GM23338 (cell line): ENCODE measurements around the gene ALPL. TPM values are rescaled to one million over a fixed set of nuclear protein-coding genes. Genes with fewer than 3 reads are reported as not detected.
A peak's percentile ranks its signal among the peaks of the same experiment; 100 is the strongest.

ENCODE experiments used
- ATAC-seq: fragments of 200-7000 bp; cut with Tn5 transposase; 3 replicates; pipeline ENCODE4 v1.9.1; 2020
- DNase-seq: peaks from one replicate; pipeline ENCODE4 v3.0.0-alpha.2; 2015; ENCODE audit warnings: low spot score
- H2AFZ ChIP-seq: fragments of 200-600 bp; sonication (generic); 2 replicates; pipeline ENCODE4 v1.8.0; 2016; ENCODE audit warnings: antibody characterized with exemption, mild to moderate bottlenecking, moderate library complexity
- H3F3A ChIP-seq: fragments of 200-600 bp; sonication (generic); replicated peaks from 2 replicates; pipeline ENCODE4 v1.8.0; 2017; ENCODE audit warnings: antibody characterized with exemption, mixed run types, low read depth
- H3K27ac ChIP-seq: fragments of 200-600 bp; sonication (generic); 2 replicates; pipeline ENCODE4 v1.6.1; 2016; ENCODE audit warnings: low read depth
- H3K27me3 ChIP-seq: fragments of 200-600 bp; sonication (generic); 2 replicates; pipeline ENCODE4 v1.8.0; 2016; ENCODE audit warnings: mild to moderate bottlenecking, mixed run types, moderate library complexity; ENCODE audit not compliant: insufficient read depth
- H3K36me3 ChIP-seq: fragments of 200-600 bp; sonication (generic); 2 replicates; pipeline ENCODE4 v1.8.0; 2016; ENCODE audit warnings: mild to moderate bottlenecking; ENCODE audit not compliant: insufficient read depth
- H3K4me1 ChIP-seq: fragments of 200-600 bp; sonication (generic); 2 replicates; pipeline ENCODE4 v1.8.0; 2016; ENCODE audit warnings: mild to moderate bottlenecking, moderate library complexity; ENCODE audit not compliant: insufficient read depth
- H3K4me2 ChIP-seq: fragments of 200-600 bp; sonication (generic); 2 replicates; pipeline ENCODE4 v1.7.1; 2017; ENCODE audit warnings: mixed run types
- H3K4me3 ChIP-seq: fragments of 200-600 bp; sonication (generic); 2 replicates; pipeline ENCODE4 v1.6.1; 2016; ENCODE audit warnings: mixed run types
- H3K79me2 ChIP-seq: fragments of 200-600 bp; sonication (generic); replicated peaks from 2 replicates; pipeline ENCODE4 v1.8.0; 2017; ENCODE audit warnings: mild to moderate bottlenecking; ENCODE audit not compliant: insufficient read depth
- H3K9me2 ChIP-seq: fragments of 200-600 bp; sonication (generic); 2 replicates; pipeline ENCODE4 v1.8.0; 2017; ENCODE audit not compliant: insufficient read depth
- H4K20me1 ChIP-seq: fragments of 200-600 bp; sonication (generic); replicated peaks from 2 replicates; pipeline ENCODE4 v1.8.0; 2017; ENCODE audit warnings: mild to moderate bottlenecking; ENCODE audit not compliant: insufficient read depth
- H3K27ac Mint-ChIP-seq: 2 replicates; pipeline ENCODE4 v1.8.0; 2020; ENCODE audit warnings: inconsistent platforms, mild to moderate bottlenecking, moderate library complexity, mixed read lengths
- H3K27me3 Mint-ChIP-seq: 3 replicates; pipeline ENCODE4 v1.8.0; 2022; ENCODE audit warnings: low read depth, mild to moderate bottlenecking, moderate library complexity, mixed read lengths, inconsistent platforms; ENCODE audit not compliant: insufficient read depth, poor library complexity
- H3K36me3 Mint-ChIP-seq: 3 replicates; pipeline ENCODE4 v1.8.0; 2021; ENCODE audit warnings: low read depth, mild to moderate bottlenecking, inconsistent platforms, moderate library complexity, mixed read lengths
- H3K4me1 Mint-ChIP-seq: 3 replicates; pipeline ENCODE4 v1.8.0; 2020; ENCODE audit warnings: mild to moderate bottlenecking, inconsistent platforms, mixed read lengths
- H3K4me3 Mint-ChIP-seq: 3 replicates; pipeline ENCODE4 v1.8.0; 2021; ENCODE audit warnings: moderate library complexity, mild to moderate bottlenecking, inconsistent platforms, mixed read lengths
- H3K9me3 Mint-ChIP-seq: 3 replicates; pipeline ENCODE4 v1.8.0; 2020; ENCODE audit warnings: moderate library complexity, mild to moderate bottlenecking, inconsistent platforms, mixed read lengths
- EZH2 ChIP-seq: fragments of 200-600 bp; sonication (generic); IDR thresholded peaks from one replicate; pipeline ENCODE4 v1.8.0; 2017; ENCODE audit warnings: antibody characterized with exemption, mild to moderate bottlenecking, low read depth; ENCODE audit not compliant: unreplicated experiment
- EZH2phosphoT487 ChIP-seq: fragments of 200-600 bp; sonication (generic); IDR thresholded peaks from one replicate; pipeline ENCODE4 v1.8.1; 2018; ENCODE audit warnings: antibody characterized with exemption; ENCODE audit not compliant: unreplicated experiment
- JUNB ChIP-seq: IDR thresholded peaks from one replicate; pipeline ENCODE4 v1.6.1; 2016; ENCODE audit warnings: antibody characterized with exemption; ENCODE audit not compliant: unreplicated experiment
- NANOG ChIP-seq: IDR thresholded peaks from 2 replicates; pipeline ENCODE4 v1.6.1; 2016; ENCODE audit warnings: antibody characterized with exemption, borderline replicate concordance
- POLR2AphosphoS5 ChIP-seq: IDR thresholded peaks from 2 replicates; pipeline ENCODE4 v1.6.1; 2016; ENCODE audit warnings: antibody characterized with exemption, low read depth
- ZNF114 ChIP-seq: fragments of 250-450 bp; sonication (Bioruptor Pico); IDR thresholded peaks from 2 replicates; pipeline ENCODE4 v1.5.0; 2020; ENCODE audit warnings: mild to moderate bottlenecking, moderate library complexity
- ZNF331 ChIP-seq: fragments of 250-450 bp; sonication (Bioruptor Pico); IDR thresholded peaks from 2 replicates; pipeline ENCODE4 v1.5.0; 2020; ENCODE audit warnings: low read depth, mild to moderate bottlenecking, moderate library complexity
- polyA plus RNA-seq: library from polyadenylated mRNA; unstranded; fragments of >200 nt; fragmentation: Nextera tagmentation; extraction: Ambion mirVana; gene quantifications from 2 replicates; pipeline ENCODE4 v1.2.1, GENCODE V29; 2016
- total RNA-seq: library from RNA; depleted of rRNA; stranded (reverse); fragments of >200 nt; shearing (Covaris generic); gene quantifications from 2 replicates; pipeline ENCODE4 v1.2.3, GENCODE V29; 2014
- TF ChIP-seq, protein P1 (sequence below): IDR thresholded peaks from one replicate; pipeline ENCODE4 v1.6.1; 2018; ENCODE audit warnings: antibody characterized with exemption; ENCODE audit not compliant: unreplicated experiment
- TF ChIP-seq, protein P2 (sequence below): fragments of 250-450 bp; sonication (Bioruptor Pico); IDR thresholded peaks from 2 replicates; pipeline ENCODE4 v1.5.0; 2020; ENCODE audit warnings: mild to moderate bottlenecking, moderate library complexity
- TF ChIP-seq, protein P3 (sequence below), 2 experiments: fragments of 200-600 bp in 1 of 2; sonication (generic) in 1 of 2; conservative IDR thresholded peaks; 2 replicates each; pipeline versions ENCODE4 v1.5.1 to v1.6.1; 2016 to 2017; ENCODE audit warnings: antibody characterized with exemption in 2 of 2, low read depth in 2 of 2, mild to moderate bottlenecking in 2 of 2, moderate library complexity in 1 of 2
- TF ChIP-seq, protein P4 (sequence below): IDR thresholded peaks from 2 replicates; pipeline ENCODE4 v1.6.1; 2016; ENCODE audit warnings: antibody characterized with exemption

ALPL gene
- total and polyA plus RNA-seq, 2 experiments from 2014 or later, result 116 to 187 TPM

DNA sequence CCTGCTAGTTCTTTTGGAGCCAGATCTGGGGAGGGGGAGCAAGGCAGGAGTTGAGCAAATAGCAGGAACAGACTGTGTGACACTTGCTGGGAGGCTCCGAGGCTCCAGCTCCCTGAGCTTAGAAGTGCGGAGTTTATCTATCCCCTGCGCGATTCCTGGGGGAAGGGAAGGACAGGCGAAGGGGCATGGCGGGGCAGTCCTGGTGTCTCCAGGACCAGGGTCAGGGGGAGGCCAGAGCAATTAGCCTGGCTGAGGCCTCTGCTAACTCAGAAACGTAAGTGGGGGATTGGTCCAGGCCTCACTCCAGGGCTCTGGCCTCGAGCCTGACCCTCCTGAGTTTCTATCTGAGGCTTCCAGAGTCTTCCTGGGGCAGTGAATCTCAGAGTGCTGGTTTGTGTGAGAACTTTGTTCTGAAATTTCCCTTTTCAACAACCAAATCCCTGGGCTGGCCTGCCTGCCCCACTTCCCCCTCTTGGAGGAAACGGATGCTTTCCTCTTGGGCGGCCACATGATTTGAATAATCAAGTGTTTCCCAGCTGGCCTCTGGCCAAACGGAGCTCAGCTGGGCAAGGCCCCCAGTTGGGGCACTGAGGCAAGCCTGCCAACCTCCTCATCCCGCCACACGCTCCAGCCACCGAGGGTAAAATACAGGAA, 15.6 kb downstream of the ALPL start:
- Histone ChIP-seq H3K4me1 (peaks cover 15% of the 10 kb centered on the region), H2AFZ (no peak overlapping the region), H3K27me3 (no peaks in the 10 kb centered on the region), H3K4me2 (no peak overlapping the region), H3K79me2 (peaks cover 84% of the 10 kb centered on the region), H3K9me2 (no peaks in the 10 kb centered on the region), H3K4me3 (no peak overlapping the region), H3K27ac (no peak overlapping the region), H3K36me3 (no peaks in the 10 kb centered on the region), H3F3A (no peaks in the 10 kb centered on the region), H4K20me1 (peaks cover 8% of the 10 kb centered on the region)
- ATAC-seq (no peak), DNase-seq (no peak)
- H3K27ac Mint-ChIP-seq, result 0 out of 2 replicates have a peak overlapping the region, but pooled peaks have one; percentile 51
- H3K27me3 Mint-ChIP-seq, result peaks cover 5% of the 10 kb centered on the region
- peaks cover 28% of the 10 kb centered on the region for H3K4me1 Mint-ChIP-seq
- no peaks in the 10 kb centered on the region for H3K36me3 Mint-ChIP-seq
- no peaks in the 10 kb centered on the region for H3K9me3 Mint-ChIP-seq
- TF ChIP-seq, protein P1, sequence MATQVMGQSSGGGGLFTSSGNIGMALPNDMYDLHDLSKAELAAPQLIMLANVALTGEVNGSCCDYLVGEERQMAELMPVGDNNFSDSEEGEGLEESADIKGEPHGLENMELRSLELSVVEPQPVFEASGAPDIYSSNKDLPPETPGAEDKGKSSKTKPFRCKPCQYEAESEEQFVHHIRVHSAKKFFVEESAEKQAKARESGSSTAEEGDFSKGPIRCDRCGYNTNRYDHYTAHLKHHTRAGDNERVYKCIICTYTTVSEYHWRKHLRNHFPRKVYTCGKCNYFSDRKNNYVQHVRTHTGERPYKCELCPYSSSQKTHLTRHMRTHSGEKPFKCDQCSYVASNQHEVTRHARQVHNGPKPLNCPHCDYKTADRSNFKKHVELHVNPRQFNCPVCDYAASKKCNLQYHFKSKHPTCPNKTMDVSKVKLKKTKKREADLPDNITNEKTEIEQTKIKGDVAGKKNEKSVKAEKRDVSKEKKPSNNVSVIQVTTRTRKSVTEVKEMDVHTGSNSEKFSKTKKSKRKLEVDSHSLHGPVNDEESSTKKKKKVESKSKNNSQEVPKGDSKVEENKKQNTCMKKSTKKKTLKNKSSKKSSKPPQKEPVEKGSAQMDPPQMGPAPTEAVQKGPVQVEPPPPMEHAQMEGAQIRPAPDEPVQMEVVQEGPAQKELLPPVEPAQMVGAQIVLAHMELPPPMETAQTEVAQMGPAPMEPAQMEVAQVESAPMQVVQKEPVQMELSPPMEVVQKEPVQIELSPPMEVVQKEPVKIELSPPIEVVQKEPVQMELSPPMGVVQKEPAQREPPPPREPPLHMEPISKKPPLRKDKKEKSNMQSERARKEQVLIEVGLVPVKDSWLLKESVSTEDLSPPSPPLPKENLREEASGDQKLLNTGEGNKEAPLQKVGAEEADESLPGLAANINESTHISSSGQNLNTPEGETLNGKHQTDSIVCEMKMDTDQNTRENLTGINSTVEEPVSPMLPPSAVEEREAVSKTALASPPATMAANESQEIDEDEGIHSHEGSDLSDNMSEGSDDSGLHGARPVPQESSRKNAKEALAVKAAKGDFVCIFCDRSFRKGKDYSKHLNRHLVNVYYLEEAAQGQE, result no peak
- TF ChIP-seq, protein P2, sequence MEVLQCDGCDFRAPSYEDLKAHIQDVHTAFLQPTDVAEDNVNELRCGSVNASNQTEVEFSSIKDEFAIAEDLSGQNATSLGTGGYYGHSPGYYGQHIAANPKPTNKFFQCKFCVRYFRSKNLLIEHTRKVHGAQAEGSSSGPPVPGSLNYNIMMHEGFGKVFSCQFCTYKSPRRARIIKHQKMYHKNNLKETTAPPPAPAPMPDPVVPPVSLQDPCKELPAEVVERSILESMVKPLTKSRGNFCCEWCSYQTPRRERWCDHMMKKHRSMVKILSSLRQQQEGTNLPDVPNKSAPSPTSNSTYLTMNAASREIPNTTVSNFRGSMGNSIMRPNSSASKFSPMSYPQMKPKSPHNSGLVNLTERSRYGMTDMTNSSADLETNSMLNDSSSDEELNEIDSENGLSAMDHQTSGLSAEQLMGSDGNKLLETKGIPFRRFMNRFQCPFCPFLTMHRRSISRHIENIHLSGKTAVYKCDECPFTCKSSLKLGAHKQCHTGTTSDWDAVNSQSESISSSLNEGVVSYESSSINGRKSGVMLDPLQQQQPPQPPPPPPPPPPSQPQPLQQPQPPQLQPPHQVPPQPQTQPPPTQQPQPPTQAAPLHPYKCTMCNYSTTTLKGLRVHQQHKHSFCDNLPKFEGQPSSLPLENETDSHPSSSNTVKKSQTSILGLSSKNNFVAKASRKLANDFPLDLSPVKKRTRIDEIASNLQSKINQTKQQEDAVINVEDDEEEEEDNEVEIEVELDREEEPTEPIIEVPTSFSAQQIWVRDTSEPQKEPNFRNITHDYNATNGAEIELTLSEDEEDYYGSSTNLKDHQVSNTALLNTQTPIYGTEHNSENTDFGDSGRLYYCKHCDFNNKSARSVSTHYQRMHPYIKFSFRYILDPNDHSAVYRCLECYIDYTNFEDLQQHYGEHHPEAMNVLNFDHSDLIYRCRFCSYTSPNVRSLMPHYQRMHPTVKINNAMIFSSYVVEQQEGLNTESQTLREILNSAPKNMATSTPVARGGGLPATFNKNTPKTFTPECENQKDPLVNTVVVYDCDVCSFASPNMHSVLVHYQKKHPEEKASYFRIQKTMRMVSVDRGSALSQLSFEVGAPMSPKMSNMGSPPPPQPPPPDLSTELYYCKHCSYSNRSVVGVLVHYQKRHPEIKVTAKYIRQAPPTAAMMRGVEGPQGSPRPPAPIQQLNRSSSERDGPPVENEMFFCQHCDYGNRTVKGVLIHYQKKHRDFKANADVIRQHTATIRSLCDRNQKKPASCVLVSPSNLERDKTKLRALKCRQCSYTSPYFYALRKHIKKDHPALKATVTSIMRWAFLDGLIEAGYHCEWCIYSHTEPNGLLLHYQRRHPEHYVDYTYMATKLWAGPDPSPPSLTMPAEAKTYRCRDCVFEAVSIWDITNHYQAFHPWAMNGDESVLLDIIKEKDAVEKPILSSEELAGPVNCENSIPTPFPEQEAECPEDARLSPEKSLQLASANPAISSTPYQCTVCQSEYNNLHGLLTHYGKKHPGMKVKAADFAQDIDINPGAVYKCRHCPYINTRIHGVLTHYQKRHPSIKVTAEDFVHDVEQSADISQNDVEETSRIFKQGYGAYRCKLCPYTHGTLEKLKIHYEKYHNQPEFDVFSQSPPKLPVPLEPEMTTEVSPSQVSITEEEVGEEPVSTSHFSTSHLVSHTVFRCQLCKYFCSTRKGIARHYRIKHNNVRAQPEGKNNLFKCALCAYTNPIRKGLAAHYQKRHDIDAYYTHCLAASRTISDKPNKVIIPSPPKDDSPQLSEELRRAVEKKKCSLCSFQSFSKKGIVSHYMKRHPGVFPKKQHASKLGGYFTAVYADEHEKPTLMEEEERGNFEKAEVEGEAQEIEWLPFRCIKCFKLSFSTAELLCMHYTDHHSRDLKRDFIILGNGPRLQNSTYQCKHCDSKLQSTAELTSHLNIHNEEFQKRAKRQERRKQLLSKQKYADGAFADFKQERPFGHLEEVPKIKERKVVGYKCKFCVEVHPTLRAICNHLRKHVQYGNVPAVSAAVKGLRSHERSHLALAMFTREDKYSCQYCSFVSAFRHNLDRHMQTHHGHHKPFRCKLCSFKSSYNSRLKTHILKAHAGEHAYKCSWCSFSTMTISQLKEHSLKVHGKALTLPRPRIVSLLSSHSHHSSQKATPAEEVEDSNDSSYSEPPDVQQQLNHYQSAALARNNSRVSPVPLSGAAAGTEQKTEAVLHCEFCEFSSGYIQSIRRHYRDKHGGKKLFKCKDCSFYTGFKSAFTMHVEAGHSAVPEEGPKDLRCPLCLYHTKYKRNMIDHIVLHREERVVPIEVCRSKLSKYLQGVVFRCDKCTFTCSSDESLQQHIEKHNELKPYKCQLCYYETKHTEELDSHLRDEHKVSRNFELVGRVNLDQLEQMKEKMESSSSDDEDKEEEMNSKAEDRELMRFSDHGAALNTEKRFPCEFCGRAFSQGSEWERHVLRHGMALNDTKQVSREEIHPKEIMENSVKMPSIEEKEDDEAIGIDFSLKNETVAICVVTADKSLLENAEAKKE, result no peak
- TF ChIP-seq POLR2AphosphoS5 (no peak), ZNF114 (no peak), EZH2 (no peak), JUNB (no peak), NANOG (no peak), EZH2phosphoT487 (no peak), ZNF331 (CRISPR knock-in tag) (no peak)
- TF ChIP-seq, protein P3, sequence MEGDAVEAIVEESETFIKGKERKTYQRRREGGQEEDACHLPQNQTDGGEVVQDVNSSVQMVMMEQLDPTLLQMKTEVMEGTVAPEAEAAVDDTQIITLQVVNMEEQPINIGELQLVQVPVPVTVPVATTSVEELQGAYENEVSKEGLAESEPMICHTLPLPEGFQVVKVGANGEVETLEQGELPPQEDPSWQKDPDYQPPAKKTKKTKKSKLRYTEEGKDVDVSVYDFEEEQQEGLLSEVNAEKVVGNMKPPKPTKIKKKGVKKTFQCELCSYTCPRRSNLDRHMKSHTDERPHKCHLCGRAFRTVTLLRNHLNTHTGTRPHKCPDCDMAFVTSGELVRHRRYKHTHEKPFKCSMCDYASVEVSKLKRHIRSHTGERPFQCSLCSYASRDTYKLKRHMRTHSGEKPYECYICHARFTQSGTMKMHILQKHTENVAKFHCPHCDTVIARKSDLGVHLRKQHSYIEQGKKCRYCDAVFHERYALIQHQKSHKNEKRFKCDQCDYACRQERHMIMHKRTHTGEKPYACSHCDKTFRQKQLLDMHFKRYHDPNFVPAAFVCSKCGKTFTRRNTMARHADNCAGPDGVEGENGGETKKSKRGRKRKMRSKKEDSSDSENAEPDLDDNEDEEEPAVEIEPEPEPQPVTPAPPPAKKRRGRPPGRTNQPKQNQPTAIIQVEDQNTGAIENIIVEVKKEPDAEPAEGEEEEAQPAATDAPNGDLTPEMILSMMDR (conservative IDR thresholded peaks at IDR 0.05; ENCODE audit: low read depth in 2 of 2), result no peak
- TF ChIP-seq, protein P4, sequence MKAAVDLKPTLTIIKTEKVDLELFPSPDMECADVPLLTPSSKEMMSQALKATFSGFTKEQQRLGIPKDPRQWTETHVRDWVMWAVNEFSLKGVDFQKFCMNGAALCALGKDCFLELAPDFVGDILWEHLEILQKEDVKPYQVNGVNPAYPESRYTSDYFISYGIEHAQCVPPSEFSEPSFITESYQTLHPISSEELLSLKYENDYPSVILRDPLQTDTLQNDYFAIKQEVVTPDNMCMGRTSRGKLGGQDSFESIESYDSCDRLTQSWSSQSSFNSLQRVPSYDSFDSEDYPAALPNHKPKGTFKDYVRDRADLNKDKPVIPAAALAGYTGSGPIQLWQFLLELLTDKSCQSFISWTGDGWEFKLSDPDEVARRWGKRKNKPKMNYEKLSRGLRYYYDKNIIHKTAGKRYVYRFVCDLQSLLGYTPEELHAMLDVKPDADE, result no peak
- no peak overlapping the region for H3K4me3 Mint-ChIP-seq
